ENCODE measurements around the gene FCHO1.
"Not testable (repeated sequence)": the region's sequence is repeated elsewhere in the genome, so short reads cannot be mapped to it uniquely, and the experiment has no call there.

The FCHO1 gene

GRCh38 chr19:17772172-17772571, 20.9 kb downstream of the FCHO1 start:
- no peak overlapping the region for H3K4me3 ChIP-seq (ENCODE audit: low read depth, low read length)
- in situ Hi-C loops (cut with HindIII; ENCODE audit: low sequenced_read_pairs) = no loop called here
- no peak for DNase-seq (ENCODE audit: low read depth)
- TF ChIP-seq, protein P1, sequence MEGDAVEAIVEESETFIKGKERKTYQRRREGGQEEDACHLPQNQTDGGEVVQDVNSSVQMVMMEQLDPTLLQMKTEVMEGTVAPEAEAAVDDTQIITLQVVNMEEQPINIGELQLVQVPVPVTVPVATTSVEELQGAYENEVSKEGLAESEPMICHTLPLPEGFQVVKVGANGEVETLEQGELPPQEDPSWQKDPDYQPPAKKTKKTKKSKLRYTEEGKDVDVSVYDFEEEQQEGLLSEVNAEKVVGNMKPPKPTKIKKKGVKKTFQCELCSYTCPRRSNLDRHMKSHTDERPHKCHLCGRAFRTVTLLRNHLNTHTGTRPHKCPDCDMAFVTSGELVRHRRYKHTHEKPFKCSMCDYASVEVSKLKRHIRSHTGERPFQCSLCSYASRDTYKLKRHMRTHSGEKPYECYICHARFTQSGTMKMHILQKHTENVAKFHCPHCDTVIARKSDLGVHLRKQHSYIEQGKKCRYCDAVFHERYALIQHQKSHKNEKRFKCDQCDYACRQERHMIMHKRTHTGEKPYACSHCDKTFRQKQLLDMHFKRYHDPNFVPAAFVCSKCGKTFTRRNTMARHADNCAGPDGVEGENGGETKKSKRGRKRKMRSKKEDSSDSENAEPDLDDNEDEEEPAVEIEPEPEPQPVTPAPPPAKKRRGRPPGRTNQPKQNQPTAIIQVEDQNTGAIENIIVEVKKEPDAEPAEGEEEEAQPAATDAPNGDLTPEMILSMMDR (IDR thresholded peaks at IDR 0.05; ENCODE audit: low read depth, low read length, missing control alignments) = no peak

- no peak for DNase-seq (ENCODE audit: low read depth)
- no peak overlapping the region for H3K4me3 ChIP-seq (ENCODE audit: low read depth, low read length)
- in situ Hi-C loops (cut with HindIII; ENCODE audit: low sequenced_read_pairs) = no loop called here
- TF ChIP-seq, protein P1 (IDR thresholded peaks at IDR 0.05; ENCODE audit: low read depth, low read length, missing control alignments) = peak; percentile 54
These were observed 24.1 kb downstream of the FCHO1 start for GRCh38 chr19:17775245-17775927.

DNA sequence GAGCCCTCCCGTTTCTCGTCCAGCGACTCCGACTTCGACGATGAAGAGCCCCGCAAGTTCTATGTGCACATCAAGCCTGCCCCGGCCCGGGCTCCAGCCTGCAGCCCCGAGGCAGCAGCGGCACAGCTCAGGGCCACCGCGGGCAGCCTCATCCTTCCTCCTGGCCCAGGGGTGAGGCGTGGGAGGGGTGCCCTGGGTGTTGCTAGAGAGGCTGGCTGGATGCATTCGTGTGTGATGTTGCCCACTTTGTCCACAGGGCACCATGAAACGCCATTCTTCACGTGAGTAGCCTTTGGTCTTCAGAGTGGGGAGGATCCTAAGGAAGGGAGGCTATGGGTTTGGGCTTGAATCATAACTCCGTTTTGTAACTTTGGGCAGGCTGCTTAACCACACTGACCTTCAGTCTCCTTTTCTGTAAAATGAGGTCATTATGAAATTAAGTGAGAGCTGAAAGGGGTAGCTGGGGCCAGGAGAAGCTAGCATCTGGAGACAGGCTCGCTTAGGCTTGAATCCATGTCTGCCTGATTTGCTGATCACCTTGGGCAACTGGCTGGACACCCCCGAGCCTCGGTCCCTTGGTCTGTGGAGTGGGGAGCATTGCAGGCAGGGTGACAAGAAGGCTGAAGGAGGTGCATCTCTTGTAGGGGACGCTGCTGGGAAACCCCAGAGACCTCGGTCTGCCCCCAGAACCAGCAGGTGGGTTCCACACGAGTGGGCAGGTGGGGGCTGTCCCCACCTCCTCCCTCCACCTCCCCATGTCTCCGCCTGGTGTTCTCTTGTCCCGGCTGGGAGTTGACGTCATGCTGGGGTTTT, 24.9 kb downstream of the FCHO1 start:
- no peak for DNase-seq (ENCODE audit: low read depth)
- in situ Hi-C loops (cut with HindIII; ENCODE audit: low sequenced_read_pairs) = no loop called here
- TF ChIP-seq, protein P1 (IDR thresholded peaks at IDR 0.05; ENCODE audit: low read depth, low read length, missing control alignments) = no peak
- no peak overlapping the region for H3K4me3 ChIP-seq (ENCODE audit: low read depth, low read length)

DNA sequence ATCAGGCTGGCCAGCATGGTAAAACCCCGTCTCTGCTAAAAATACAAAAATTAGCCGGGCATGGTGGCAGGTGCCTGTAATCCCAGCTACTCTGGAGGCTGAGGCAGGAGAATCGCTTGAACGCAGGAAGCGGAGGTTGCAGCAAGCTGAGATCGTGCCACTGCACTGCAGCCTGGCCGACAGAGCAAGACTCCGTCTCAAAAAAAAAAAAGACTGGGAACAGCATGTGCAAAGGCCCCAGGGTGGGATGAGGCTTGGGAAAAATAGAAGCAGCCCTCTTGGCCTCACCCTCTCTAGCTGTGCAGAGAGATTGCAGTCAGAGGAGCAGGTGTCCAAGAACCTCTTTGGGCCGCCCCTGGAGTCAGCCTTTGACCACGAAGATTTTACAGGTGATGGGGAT, 26.6 kb downstream of the FCHO1 start:
- H3K4me3 ChIP-seq (ENCODE audit: low read depth, low read length); in situ Hi-C loops (cut with HindIII; ENCODE audit: low sequenced_read_pairs); DNase-seq (ENCODE audit: low read depth): not testable (repeated sequence)

DNA sequence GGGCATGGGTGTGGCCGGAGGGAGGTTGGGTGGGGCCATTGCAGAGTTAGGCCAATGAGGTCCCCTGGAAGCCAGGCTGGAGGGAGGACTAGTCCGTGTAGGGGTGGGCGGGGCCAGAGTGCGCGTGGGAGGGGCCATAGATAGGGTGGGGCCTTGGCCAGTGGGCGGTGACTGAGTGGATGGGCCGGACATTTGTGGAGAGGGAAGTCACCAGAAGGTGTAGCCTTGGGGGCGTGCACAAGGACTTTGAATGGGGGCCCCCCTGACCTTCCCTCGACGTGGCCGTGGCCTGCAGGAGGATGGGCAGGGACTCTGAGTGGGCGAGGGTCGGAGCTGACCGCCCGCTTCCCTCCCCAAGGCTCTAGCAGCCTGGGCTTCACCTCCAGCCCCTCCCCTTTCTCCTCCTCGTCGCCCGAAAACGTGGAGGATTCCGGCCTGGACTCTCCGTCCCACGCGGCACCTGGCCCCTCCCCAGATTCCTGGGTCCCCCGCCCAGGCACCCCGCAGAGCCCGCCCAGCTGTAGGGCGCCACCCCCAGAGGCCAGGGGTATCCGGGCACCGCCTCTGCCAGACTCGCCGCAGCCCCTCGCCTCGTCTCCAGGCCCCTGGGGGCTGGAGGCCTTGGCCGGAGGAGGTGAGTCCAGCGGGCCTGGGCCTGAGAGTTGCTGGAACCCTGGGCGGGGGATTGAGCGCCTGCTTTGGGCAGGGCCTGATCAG, 27.1 kb downstream of the FCHO1 start:
- in situ Hi-C loops (cut with HindIII; ENCODE audit: low sequenced_read_pairs) = no loop called here
- no peak overlapping the region for H3K4me3 ChIP-seq (ENCODE audit: low read depth, low read length)
- no peak for DNase-seq (ENCODE audit: low read depth)
- TF ChIP-seq, protein P1 (IDR thresholded peaks at IDR 0.05; ENCODE audit: low read depth, low read length, missing control alignments) = no peak

DNA sequence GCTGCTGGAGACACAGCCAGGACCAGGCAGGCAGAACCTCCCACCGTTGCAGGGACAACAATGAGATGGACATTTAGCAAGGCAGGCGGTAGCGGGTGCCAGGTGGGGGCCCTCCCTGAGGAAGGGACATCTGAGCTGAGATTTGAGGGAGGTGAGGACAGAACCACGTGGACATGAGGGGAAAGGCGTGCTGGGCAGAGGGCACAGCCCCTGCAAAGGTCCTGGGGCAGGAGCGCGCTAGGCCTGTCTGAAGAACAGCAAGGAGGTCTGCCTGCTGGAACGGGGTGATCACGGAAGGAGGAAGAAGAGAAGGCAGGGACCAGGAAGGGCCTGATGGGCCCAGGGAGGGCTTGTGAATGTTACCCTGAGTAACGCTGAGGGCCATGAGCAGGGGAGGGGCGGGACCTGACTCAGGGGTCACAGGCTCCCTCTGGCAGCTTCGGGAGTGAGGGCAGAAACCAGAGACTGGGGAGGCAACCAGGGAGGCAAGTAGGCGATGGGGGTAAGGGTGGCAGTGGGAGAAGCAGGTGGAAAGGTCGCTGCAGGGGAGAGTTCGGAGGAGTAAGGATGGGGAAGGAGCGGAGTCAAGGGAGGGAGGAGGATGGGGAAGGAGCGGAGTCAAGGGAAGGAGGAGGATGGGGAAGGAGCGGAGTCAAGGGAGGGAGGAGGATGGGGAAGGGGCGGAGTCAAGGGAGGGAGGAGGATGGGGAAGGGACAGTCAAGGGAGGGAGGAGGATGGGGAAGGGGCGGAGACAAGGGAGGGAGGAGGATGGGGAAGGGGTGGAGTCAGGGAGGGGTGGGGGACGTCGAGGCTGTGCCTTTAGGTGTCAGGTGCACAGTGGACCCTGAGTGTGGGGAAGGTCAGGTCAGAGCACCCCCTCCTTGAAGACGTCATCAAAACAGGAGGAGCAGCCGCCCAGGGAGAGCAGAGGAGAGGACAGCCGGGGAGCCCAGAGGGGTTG, 28.0 kb downstream of the FCHO1 start:
- in situ Hi-C loops (cut with HindIII; ENCODE audit: low sequenced_read_pairs) = no loop called here
- no peak for DNase-seq (ENCODE audit: low read depth)
- no peak overlapping the region for H3K4me3 ChIP-seq (ENCODE audit: low read depth, low read length)
- TF ChIP-seq, protein P1 (IDR thresholded peaks at IDR 0.05; ENCODE audit: low read depth, low read length, missing control alignments) = no peak

Data from astrocyte of the cerebellum (primary cell).